Frontal cortex (tissue), 4 donors: ENCODE measurements around the gene DNAJC1. TPM values are rescaled to one million over a fixed set of nuclear protein-coding genes. Genes with fewer than 3 reads are reported as not detected.
A peak's percentile ranks its signal among the peaks of the same experiment; 100 is the strongest.
"Not testable (repeated sequence)": the region's sequence is repeated elsewhere in the genome, so short reads cannot be mapped to it uniquely, and the experiment has no call there.

Experiments used
- DNase-seq, 2 donors: peaks; one replicate each; pipeline ENCODE4 v3.0.0; 2012; ENCODE audit warnings: low spot score in 2 of 2
- FAIRE-seq: peaks from 2 replicates; lab custom pipeline; 2012; peaks lifted over from hg19 to GRCh38; lab: Jason Lieb, UNC
- total RNA-seq: library from RNA; depleted of rRNA; stranded (reverse); fragments of >200 nt; gene quantifications from one replicate; pipeline ENCODE4 v1.2.3, GENCODE V29; 2014
- donor health status: control.
- donor health status: control.
- donor health status: control.

DNAJC1 gene
- total RNA-seq = 20.0 TPM

DNA sequence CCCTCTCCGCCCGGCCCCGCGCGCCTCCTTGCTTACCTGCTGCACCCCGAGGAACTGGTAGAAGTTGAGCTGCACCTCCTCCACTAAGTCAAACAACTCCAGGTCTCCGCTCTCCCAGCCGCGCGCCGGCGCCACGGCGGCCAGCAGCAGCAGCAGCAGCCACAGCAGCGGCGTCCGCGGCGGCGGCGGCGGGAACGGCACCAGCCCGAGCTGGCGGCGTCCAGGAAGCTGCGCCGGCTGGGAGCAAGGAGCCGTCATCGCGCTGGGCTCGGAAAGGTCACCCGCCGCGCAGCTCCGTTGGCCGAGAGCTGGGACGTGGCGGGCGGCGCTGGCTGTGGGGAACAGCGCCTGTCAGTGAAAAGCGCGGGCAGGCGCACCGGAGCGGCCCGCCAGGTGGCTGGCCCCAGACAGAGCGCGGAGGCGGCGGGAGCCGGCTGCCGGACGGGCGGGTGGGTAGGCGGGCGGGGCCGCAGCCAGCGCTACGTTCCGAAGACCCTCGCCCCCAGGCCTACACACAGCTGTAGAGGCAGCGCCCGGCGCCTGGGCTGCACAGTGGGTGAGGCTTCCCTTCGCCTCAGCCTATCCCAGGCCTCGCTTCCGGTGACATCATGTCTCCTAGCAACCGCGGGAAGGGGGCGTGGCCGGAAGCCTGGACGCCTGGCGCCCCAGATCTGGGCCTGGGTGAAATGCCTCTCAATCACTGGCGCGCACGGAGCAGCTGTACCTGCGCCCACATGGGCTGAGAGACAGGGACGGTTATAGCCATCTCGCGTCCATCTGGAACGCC lies at the start of gene DNAJC1:
TSS of gene DNAJC1 (minus strand) at position 554 of the 787 bp plus-strand sequence. CDS start at position 258, 296 bp downstream.
- FAIRE-seq (no peak), DNase-seq (peak; percentile 94 to 96)

GRCh38 chr10:22053048-22053447 lies 49.5 kb upstream of the DNAJC1 start:
- no peak for FAIRE-seq
- DNase-seq = no peak

DNA sequence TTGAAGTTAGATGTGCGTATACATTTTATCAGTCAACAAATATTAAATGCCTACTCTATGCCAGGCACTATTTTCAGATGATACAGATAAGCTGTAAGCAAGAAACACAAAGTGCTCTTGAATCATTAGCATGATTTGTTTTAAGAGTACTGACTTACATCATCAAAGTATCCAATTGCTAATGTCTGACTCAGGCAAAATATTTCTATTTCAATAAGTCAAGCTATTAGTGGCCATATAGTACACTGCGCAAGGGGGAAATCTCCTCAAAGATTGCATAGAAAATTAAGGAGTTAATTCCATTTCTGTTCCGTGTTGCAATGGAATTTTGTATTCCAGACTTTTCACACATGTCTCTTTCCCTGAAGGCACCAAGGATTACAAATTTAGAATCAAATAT lies 46.1 kb upstream of the DNAJC1 start:
- DNase-seq (no peak), FAIRE-seq (no peak)

- DNase-seq (no peak), FAIRE-seq (no peak)
Measured at GRCh38 chr10:22047812-22048211, 44.3 kb upstream of the DNAJC1 start.

DNA sequence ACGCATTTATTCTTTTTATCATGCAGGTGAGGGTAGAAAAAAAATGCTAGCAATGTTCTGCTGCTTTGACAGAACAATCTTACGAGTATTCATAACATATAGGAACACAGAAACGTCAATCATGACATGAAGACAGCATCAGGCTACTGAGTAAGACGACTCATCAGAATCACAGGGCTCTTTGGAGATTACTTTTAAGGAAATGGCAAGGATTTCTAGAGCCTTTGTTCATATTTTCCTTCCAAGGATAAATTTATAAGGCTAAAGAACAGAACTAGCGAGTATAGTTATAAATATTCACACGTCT lies 39.8 kb upstream of the DNAJC1 start:
- FAIRE-seq (no peak), DNase-seq (no peak)

GRCh38 chr10:22042557-22043326 lies 39.2 kb upstream of the DNAJC1 start:
- FAIRE-seq = no peak

GRCh38 chr10:22034333-22034732 lies 30.8 kb upstream of the DNAJC1 start:
- DNase-seq (no peak), FAIRE-seq (no peak)

More at GRCh38 chr10:22042557-22043326, 39.2 kb upstream of the DNAJC1 start:
- DNase-seq = no peak

DNA sequence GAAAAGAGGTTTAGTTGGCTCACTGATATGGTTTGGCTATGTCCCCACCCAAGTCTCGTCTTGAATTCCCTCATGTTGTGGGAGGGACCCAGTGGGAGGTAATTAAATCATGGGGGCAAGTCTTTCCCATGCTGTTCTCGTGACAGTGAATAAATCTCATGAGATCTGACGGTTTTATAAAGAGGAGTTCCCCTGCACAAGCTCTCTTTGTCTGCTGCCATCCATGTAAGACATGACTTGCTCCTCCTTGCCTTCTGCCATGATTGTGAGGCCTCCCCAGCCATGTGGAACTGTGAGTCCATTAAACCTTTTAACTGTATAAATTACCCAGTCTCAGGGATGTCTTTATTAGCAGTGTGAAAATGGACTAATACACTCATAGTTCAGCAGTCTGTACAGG lies 28.7 kb upstream of the DNAJC1 start:
- DNase-seq, FAIRE-seq: not testable (repeated sequence)

DNA sequence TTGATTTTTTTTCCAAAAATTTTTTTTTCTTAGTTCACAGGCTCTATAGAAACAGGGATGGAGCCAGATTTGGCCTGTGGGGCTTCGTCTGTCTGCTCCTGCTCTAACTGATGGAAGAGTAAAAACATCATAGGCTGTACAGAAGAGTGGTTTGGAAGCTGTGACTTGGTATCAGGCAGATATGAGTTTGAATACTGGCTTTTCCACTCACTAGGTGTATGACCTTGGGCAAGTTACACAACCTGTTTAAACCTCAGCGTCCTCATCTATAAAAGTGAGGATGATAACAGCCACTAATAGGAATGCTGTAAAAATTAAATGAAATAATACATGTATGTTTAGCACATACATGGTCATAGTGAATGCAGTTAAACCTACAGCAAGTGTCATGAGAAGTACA lies 26.9 kb upstream of the DNAJC1 start:
- no peak for DNase-seq
- FAIRE-seq = no peak

- FAIRE-seq (no peak), DNase-seq (no peak)
Measured at GRCh38 chr10:22029445-22030236, 26.1 kb upstream of the DNAJC1 start.

GRCh38 chr10:22027364-22028238 lies 24.1 kb upstream of the DNAJC1 start:
- no peak for FAIRE-seq
- no peak for DNase-seq

GRCh38 chr10:22026287-22026686 lies 22.8 kb upstream of the DNAJC1 start:
- FAIRE-seq (no peak), DNase-seq (no peak)

GRCh38 chr10:22023508-22023907 lies 20.0 kb upstream of the DNAJC1 start:
- FAIRE-seq (no peak), DNase-seq (no peak)

- no peak for DNase-seq
- FAIRE-seq = no peak
Measured at GRCh38 chr10:22022257-22023032, 18.9 kb upstream of the DNAJC1 start.

DNA sequence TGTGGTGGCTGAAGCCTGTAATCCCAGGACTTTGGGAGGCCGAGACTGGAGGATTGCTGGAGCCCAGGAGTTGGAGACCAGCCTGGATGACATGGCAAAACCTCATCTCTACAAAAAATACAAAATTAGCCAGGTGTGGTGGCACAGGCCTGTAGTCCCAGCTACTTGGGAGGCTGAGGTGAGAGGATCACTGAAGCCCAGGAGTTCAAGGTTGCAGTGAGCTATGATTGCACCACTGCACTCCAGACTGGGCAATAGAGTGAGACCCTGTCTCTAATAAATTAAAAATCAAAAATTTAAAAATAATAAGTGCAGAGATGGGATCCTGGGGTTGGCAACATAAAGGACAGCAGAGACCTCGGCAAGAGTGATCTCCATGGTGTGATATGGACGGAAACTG lies 17.6 kb upstream of the DNAJC1 start:
- not testable (repeated sequence) for DNase-seq, FAIRE-seq

GRCh38 chr10:22017283-22018020 lies 13.9 kb upstream of the DNAJC1 start:
- FAIRE-seq (no peak), DNase-seq (no peak)

DNA sequence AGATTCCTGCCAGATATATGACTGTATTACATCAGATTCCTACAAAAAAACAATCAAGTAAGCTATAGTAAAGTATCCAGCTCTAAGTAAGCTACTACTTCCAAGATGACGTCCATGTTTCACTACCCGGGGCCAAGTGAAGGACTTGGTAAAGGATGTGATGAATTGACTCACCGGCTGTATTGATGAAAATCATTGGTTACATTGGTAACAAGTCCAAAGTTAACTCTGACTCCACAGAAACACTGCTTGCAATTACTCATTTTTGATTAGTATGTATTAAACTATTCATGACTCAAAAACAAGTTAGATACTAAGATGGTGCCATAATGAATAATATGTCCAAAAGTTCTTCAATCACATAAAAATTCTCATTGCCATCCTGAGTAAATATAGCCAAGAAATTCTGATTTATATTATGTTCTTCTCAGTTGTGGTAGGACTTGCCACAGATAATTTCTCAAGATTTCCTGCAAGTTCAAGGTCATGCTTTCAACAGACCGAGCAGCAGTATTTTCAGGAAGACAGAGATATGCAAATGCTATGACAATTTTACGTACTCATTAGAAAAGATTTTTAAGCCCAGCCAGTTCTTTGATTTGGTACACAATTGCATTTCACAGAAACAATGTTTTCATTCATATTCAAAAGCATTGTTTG lies 12.6 kb upstream of the DNAJC1 start:
- no peak for DNase-seq
- FAIRE-seq = no peak

- peak; percentile 90 for FAIRE-seq
Measured at GRCh38 chr10:22010973-22011408, 7.5 kb upstream of the DNAJC1 start.

More at GRCh38 chr10:22010973-22011408, 7.5 kb upstream of the DNAJC1 start:
- no peak for DNase-seq
